Hematopoietic multipotent progenitor cell treated with erythropoietin and hydrocortisone succinate and interleukin-3 and kit ligand, for 6 days (in vitro differentiated cells): ENCODE results near the gene TMEM272.
A peak's percentile ranks its signal among the peaks of the same experiment; 100 is the strongest.
"Not testable (repeated sequence)": the region's sequence is repeated elsewhere in the genome, so short reads cannot be mapped to it uniquely, and the experiment has no call there.

Experiments
- DNase-seq: peaks from one replicate; pipeline ENCODE4 v3.0.0-alpha.2; 2015

TMEM272 gene

DNA sequence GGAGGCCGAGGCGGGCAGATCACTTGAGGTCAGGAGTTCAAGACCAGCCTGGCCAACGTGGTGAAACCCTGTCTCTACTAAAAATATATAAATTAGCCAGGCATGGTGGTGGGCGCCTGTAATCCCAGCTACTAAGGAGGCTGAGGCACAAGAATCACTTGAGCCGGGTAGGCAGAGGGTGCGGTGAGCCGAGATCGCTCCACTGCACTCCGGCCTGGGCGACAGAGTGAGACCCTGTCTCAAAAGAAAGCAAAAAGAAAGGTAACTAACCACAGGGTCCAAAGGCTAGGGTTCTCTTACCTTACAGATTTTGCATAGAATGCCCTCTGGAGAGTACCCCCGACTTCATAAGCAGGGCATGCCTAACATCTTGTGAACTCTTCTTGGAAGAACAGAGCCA is 20.3 kb downstream of the TMEM272 start:
- DNase-seq = not testable (repeated sequence)

DNA sequence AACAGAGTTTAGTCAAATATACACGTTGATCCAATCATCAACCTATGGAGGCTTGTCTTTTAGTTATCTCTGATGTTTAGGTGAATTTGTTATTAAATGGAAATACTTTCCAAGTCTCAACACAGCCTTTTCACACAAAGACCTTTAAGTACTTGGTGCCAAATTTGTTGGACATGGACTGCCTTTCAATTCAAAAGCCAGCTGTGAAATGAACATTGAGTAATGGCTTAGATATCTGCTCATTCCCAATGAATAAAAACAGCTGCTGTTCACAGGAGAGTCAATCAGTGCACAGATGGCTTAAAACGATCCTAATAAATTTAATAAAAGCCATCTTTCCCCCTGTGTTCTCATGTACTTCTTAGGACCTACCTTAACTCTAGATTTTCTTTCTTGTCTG is 21.1 kb downstream of the TMEM272 start:
- no peak for DNase-seq

DNA sequence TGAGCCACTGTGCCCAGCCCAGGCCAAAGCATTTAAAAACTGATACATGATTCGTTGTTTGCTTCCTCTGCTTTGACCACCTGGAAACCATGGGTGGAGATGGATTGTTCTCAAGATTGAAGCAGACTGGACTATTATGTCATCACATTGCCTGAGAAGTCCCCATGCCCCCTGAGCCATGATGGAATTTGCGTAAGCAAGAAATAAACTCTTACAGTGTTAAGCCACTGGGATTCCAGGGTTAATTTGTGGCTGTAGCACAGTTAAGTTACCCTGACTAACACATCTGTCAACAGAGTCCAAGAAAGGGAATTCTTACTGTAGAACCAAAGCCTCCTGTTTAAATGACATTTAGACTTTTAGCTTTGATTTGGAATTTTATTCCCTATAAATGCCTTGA is 21.6 kb downstream of the TMEM272 start:
- no peak for DNase-seq

DNA sequence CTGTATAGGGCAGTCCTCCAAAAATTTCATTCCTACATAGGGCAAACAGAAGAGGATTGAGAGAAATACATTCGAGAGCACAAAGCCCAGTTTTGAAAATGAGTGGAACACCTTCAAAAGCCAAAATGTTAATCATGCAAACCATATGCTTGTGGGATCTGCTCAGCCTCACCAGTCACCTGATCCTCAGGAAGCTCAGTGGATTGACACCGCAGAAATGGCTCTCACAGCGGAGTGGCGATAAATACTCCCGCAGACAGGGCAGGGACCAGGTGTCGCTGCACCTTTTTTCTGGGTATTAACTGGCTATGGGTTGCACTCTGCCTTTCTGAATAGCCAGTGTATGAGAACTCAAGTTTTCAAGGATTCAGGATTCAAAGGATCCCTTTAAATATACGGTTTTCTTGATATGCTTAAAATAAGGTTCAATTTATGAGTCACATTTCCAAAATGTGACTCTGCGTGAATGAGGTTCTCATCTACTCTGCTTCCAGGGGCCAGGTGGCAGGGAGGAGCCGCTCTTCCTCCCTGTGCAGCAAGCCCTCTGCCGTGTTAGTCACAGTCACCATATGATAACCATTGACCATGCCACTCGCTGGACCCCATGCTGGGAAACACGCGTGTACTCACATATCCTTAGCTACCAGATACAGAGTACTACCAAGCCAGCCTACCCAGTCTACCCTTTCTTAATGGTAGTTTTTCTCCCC is 22.7 kb downstream of the TMEM272 start:
- no peak for DNase-seq

DNA sequence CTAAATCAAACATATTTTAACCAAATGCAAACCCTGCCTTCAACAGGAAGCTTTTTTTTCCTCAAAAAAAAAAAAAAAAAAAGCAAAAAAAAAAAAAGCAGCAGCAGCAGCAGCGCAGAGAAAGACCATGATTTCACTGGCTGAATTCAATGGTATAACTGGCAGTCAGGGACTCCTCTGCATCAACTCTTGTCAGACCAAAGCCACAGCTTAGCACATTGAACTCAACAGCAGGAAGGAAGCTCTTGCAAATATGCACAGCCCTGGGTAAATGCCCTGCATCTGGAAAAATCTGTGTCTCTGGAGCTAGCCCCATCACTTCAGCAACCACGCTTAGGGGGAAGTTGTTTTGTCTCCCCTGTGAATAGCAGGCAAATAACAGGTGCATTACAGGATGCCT is 23.4 kb downstream of the TMEM272 start:
- DNase-seq = no peak

DNA sequence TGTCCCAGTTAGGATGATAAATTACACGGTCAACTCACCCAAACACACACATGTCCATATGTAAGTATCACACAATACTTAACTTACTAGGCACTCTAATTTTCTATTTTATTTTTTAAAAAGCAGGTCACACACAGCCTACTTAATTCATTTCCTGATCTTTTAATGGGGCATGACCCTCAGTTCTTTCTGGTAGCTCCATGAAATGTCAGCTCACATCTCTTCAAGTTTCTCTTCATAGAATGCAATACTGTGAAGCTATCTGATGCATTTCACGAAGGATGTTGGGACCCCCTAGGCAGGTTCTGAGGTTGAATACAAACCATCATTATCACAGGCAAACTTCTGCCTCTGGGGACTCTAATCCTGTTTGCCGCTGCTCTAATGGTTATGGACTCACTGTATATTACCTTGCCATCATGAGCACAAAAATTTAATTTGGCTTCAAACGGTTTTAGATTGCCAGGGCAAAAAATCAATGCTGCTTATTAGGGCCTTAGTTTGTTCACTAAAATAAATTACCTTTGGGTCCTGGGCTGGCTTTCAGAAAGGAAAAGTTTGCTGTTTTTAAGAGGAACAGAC is 24.9 kb downstream of the TMEM272 start:
- no peak for DNase-seq

DNA sequence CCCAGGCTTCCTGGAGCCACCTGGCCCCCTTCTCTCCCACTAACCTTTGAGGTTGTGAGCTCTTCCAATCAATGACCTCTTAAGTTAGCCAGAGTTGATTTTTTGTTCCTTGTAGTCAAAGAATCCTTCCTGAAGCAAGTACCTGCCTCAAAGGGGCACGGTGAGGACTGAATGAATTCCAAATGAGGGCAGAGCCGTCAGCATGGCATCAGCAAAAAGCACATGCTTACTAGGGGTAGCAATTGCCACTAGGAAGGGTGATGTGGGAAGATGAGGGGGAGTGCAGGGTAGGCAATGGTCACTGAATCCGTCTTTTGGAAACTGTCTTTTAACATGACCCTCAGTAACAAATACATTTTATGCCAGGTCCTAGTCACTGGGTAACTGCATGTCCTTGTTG is 25.4 kb downstream of the TMEM272 start:
- no peak for DNase-seq

DNA sequence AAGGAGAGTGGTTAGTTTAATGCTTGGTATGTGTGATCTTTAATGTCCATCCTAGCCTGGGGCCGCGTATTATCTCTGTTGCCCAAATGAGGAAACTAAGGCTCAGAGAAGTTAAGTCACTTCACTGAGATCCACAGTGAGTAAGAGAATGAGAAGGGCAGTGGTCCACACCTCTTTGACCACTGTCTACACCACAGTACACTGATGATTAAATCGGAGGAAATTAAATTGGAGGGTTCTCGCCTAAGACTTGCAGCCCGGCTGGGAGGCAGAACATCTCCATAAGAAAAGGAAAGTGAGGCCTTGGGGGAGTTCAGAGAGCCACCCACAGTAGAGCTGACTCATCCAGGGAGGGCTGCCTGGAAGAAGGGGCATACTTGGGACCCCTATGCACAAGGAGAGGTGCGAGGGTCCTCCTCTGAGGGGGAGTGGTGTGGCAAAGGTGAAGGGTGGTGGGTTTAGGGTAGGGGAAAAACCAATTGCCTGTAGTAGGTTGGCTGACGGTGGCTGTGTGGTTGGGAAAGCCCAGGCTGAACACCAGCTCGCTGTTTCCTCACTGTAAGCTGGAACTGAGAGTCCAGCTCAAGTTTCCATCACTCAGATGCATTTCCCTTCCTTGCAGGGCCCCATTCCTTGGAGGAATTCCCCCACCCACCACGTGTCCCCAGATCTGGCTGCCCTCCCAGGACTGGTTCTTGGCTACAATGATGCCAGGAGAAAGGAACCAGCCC is 26.0 kb downstream of the TMEM272 start:
- DNase-seq = no peak

DNA sequence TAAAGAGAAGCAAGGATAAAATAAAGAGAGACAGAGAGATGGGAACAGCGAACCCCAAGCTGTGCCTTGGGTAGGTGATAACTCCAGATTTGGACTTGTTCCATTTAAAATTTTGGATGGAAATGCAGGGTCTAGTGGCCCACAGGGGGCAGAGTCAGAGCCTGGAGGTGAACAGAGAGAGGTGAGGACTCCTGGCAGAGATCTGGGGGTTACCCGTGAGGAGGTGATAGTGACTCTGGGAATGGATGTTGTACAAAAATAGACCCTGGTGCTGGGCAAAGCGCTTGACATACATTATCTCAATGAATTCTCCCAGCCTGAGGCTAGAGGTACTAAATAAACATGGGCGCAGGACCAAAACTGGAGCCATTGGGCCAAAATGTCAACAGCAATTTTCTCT is 26.7 kb downstream of the TMEM272 start:
- no peak for DNase-seq

DNA sequence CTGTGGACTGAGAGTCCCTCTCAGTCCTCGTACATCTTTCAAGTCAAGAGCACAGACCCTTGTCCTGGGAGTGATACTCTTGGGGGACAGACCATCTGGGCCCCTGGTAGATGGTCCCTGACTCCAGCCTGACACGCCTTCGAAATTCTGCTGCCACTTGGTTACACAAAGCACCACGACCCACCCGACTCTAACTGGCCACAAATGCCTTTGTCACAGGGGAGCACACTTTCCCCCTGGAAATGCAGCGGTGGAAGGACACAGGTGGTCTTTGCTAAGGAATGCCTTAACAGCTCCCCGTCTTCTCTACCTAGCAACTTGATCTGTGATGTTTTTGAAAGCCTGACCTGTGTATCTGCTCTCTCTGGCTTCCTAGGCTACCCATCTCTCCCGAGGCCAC is 27.3 kb downstream of the TMEM272 start:
- no peak for DNase-seq

DNA sequence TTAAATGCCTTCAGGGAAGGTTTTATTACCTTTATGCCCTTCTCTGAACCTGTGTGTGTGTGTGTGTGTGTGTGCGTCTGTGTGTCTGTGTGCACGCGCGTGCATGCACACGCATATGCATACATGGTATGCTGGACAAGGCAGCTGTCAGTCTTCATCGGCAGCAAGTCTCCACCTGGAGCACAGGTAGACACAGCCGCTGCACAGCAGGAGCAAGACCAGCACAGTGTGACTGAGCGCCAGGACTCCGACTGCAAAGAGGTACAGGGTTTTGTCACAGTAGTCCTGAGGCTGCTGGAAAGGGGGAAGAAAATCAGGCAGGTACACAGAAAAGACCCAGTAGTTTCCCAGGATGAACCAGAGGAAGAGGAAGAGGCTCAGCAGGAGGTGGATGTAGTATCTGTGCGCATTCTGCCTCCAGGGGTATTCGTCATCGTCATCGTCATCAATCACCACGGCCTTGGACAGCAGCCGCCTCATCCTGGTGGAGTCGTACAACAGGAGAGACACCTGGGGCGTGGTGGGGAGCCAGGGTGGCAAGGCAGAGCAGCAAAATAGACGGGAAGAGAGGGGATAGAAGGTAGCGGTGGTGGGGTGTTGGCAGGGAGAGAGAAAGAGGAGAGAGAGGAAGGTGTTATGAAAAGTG is 28.2 kb downstream of the TMEM272 start:
- DNase-seq = no peak

DNA sequence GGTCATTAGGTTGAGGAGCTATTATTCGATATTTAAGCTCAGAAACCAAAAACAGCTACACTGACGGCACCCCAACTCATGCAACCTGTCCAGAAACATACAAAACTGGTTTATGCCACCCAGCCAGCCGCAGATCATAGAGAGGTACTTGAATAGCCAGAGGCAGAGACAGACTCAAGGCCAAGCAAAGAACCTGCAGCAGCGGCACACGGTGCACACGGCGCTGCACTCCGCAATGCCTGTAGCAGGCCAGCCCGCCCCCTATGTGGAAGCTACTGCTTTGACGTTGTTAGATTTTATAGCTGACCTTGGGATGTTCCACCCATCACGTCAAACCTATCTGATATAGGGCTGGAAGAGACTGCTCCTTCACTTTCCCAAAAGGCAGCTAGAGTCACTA is 29.1 kb downstream of the TMEM272 start:
- no peak for DNase-seq

DNA sequence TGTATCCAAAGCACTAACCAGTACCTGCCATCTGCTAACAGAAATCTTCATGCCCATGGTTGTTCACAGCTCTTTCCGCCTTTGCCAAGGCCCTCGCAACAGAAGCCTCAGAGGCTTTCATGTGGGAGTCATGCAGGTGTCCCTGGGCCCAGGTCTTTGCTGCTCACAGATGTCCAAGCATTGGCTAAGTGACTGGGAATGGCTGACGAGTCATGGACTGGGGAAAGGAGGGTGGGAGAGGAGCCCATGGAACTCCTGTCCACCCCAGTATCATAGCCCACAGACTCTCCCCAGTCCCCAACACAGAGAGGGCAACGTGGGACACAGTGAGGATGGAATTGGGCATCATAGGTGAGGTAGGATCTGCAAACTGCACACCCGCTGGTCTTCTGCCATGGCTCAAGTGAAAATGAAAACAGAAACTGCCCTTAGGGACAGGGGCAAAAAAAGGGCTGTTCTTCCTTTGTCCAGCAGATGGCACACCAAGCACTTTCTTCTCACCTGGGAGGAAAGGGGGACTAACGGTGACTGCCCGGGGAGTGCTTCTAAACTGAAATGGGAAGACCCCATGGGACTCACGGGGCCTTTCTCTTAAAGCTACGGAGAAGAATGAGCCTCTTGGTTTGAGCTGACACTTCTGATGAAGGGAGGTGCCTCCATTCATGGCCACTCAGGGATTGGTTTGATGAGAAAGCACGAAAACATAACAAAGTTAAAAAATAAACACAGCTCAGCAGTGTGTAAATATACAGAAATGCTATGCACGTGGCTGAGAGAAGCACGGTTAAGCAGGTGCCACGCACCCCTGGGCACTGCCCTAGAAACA is 29.9 kb downstream of the TMEM272 start:
- peak; percentile 86 for DNase-seq

DNA sequence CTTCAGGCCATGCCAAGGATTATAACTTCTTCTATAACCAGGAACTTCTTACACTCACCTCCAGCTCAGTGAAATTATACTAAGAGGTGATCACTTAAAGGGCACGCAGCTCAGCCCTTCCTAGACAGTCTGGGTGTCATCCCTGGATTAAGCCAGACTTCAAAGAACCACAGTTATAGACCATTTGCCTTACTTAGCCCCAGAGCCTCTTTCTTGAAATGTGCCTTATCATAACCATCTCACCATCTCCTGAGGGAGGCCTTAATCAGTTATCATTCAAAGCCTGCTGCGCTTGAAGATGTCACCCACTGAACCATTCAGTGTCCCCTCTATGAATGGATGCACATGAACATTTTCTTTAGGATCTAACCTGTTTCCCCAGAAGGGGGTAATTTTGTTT is 30.9 kb downstream of the TMEM272 start:
- no peak for DNase-seq

DNA sequence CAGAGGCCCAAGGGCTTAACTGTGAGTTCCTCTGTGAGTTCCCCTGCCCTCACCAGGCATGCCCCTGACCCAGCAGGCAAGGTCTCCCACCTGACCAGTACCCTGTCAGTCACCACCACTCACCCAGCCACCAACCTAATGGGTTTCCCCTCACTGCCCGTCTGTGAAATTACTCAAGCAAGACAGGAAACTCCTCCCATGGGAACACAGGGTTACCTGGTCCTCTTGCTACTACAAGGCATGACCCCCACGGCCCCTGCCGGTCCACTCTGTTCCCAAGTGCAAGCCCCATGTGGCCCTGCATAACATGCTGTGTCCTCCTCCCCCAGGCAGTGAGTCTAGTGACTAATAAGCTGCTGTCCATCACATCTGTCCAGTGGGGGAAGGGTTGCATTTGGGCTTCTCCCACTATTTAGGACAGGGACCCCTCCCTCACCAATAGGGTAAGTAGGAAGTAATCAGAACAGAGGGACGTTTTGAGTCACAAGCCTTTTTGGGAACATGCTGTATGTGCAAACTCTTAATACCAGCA is 33.0 kb downstream of the TMEM272 start:
- no peak for DNase-seq

DNA sequence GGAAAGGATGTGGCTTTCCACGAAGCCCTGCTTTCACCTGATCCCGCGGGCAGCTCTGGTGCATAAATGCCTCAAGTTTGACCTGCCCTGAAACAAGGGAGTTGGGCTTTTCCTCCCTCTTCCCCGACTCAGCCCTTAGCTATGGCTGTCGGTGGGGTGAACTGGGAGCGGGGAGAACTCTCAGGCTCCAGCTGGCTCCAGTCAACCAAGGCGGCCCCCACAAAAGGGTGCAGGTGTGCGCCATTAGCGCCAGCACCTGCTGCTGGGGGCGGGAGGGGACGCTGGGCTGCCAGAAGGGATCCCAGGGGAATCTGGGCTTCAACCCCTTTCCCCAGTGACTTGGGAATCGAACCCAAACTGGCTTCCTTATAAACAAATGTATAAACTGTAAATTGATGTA is 33.9 kb downstream of the TMEM272 start:
- DNase-seq = no peak

DNA sequence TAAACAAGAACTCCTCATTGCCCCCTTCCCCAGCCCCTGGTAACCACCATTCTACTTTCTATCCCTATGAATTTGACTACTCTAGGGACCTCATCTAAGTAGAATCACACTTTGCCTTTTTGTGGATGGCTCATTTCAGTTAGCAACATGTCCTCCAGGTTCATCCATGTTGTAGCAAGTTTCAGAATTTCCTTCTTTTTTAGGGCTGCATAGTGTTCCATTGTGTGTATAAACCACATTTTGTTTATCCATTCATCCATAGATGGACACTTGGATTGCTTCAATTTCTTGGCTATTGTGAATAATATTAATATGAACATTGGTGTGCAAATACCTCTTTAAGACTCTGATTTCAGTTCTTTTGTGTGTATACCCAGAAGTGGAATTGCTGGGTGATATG is 36.2 kb downstream of the TMEM272 start:
- no peak for DNase-seq

DNA sequence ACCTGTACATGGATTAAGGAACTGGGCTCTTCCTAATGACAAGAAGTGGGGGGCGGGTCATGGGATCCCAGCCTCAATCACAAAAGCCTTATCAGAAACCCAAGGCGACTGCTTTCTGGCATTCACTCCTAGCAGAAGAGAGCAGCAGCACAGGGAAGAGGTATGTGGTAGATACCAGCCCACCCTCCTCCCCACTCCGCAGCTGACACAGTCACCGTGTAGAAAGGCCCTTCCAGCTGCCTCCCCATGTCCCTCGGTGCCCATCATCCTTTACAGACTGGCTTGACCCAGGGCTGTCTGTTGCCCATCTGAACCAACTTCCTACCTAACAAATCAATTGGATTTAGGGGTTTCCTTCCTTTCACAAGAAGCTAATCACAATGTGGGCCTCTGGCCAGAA is 37.9 kb downstream of the TMEM272 start:
- DNase-seq = peak; percentile 42

DNA sequence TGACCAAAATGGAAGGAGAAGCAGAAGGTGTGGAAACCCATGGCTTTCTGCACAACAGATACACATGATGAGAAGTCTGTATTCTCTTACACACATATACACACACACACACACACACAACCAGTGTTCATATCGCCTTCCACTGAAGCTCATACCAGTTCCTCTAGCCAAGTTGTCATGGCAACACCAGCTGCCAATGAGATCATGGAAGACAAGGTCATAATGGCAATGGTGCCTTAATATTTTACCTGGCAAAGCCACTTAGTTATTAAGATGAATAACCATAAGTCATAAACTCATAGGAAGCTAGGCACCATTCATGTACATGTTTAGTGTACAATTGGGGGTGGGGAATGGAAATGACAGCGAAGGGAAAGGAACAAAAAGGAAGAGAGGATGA is 38.4 kb downstream of the TMEM272 start:
- peak; percentile 63 for DNase-seq

DNA sequence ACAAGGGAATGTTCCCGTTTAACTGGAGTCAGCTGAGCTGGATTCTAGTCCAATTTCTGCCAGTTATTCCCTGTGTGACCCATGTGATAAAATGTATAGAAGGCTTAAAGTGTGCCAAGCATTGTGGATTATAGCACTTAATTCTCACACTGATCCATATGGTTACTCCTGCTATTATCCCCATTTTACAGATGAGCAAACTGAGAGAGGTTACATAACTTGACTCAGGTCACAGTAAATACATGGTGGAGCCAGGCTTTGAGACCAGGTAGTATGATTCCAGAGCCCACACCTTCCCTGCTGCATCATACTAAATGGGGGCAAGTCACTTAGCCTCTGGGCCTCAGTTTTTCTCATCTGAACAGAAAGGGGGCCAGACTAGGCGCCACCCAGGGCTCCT is 39.1 kb downstream of the TMEM272 start:
- DNase-seq = no peak

DNA sequence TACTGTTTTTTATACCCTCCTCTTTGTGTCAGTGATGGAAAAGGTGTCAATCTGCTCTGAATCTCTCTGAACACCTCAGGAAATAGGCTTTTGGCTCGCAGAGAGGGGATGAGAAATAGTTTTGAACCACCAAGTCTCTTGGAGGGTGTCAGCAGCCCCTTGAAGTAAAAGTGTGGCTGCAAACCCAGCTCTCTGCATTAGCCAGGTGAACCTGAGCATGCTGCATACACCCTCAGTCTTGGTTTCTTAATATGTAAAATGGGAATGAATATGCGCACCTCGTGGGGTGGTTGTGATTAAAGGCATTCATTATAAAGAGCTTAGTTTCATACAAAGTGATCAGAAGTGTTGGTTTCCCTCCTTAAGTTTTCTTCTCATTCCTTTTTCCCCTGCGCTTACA is 39.7 kb downstream of the TMEM272 start:
- no peak for DNase-seq

DNA sequence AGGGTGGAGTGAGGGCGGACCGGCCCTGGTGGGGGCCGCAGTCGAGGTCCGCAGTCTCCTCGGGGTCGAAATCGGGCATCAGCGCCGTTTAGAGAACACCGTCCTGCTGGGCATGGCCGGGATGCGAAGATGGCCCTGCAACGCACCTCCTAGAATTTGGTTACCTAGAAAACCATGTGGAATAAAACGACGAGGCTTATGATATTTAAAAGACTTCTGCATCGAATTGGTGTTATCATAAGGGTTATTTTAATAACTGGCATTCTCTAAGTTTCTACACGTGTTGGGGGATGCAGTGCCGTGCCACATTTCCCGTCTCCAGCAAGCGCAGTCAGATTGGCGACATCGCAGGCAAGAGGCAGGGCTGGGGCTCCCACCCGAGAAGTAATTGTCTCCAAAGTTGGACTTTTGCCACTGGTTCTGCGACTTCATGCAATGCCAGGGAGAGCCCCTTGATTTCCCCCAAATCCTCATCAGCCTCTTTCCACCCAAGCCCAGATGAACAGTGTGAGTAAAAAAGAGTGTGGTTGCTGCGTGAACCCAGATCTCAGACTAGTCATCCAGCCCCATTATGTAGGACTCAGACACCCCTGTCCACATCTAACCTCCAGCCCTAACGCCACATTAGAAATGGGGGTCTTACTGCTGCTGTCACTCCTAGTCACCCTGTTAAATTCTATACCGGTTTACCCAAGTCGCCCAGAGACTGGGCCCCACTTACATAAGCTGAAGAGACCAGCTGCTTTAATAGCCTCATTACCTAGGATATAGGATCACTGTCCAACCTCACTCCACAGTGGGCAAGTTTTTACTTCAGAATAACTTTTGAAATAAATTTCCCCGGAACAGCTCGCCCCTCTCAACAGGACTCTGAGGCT is 40.4 kb downstream of the TMEM272 start:
- DNase-seq = no peak
